HT1080 (cell line): ENCODE data around the gene HDAC9. TPM values are rescaled to one million over a fixed set of nuclear protein-coding genes. Genes with fewer than 3 reads are reported as not detected.
A peak's percentile ranks its signal among the peaks of the same experiment; 100 is the strongest.

Source experiments
- DNase-seq: peaks from one replicate; pipeline ENCODE4 v3.0.0-alpha.2; 2015; ENCODE audit warnings: low read depth
- polyA plus RNA-seq, 2 experiments: library from polyadenylated mRNA; depleted of rRNA; stranded (reverse); fragments of >200 nt; gene quantifications; 2 replicates each; pipeline ENCODE4 v1.2.3, GENCODE V29; 2015
- total RNA-seq: library from RNA; depleted of rRNA; stranded (reverse); fragments of >200 nt; shearing (Covaris generic); gene quantifications from 2 replicates; pipeline ENCODE4 v1.2.3, GENCODE V29; 2014; rRNA removed

The HDAC9 gene
- 9.6 and 16.1 TPM in 2 replicates for total RNA-seq
- 8.0 and 10.3 TPM in 2 replicates for polyA plus RNA-seq (2015; cell fraction: cytosol; rRNA removed)
- 10.7 and 13.7 TPM in 2 replicates for polyA plus RNA-seq (2015; cell fraction: nucleus; rRNA removed)

DNA sequence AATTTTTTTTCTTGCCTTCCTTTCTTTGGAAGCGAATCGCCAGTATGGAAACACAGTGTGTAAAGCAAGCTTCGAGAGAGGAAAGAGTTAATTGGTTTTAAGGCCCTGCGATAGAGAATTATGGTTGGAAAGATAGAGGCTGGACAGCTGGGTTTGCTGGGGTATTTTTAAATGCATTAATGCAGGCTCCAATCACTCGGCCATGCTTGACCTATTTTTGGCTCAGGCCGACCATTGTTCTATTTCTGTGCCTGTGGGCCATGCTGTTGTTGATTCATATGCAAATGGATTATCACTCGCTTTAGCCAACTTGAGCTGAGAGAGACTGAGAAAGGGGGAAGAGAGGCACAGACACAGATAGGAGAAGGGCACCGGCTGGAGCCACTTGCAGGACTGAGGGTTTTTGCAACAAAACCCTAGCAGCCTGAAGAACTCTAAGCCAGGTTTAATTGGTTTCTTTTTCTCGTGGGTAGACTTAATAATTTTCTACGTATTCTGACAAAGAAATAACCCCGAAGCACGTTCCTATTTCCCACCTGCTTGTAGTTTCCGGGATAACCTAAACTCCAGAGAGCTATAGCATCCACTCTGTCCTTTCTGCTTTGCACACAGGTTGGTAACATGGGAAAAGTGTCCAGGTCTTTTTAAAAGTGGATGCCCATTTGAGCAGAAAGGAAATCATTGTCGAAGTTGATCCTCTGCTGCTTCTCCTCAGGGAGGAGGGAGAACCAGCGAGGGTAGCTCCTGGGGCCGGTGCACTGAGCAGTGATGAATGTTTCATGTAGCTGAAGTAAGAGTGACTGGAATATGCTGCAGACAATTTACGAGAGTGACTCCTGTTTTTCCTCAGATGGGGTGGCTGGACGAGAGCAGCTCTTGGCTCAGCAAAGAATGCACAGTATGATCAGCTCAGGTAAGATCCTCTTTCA is at the start of gene HDAC9:
HDAC9 (plus strand) TSS at position 338 of the 929 bp plus-strand sequence; CDS start at position 892, 554 bp downstream.
- peak; percentile 20 for DNase-seq

DNA sequence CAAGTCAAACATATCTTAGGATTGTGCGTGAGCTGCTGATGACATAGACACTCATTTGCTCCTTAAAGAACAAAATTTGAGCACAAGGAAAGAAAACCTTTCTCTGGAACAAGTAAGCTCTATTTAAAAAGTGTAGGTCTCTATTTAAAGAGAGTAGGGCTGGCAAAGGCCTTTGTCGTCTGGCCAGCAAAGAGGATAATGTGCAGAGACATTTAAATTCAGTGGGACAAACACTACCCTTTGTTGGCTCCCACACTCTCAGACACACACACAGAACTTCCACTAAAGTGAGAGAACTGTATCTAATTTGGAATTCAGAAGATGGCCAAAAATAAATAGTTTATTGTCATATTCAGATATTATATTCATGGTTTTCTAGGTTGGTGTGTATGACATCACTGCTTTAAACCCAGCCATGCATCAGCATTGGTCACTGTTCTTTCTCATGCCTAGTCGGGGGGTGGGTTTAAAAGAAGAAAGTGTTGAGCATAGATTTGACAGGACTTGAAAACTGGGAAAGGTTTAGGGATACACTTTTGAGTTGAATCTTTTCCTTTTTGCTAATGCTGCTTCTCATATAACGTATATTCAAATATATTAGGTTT is 49.5 kb upstream of the HDAC9 start:
- no peak for DNase-seq

GRCh38 chr7:18450019-18450418 is 45.5 kb upstream of the HDAC9 start:
- no peak for DNase-seq

DNA sequence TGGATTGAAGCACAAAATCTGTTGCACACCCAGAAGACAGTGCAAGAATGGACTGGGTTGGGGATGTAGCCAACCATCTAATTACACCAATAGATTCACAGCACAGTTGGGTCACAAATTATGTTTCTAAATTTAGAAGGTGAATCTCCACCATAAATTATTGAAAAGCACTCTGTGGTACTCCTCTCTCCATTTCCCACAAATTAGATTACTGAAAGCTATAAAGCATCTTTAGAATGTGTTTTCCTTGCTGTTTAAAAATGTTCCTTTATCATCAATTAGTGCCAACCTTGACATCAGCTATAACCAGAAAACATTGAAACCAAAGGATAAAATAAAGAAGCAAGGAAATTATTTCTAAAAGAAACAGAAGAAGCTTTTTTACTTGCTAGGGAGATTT is 39.9 kb upstream of the HDAC9 start:
- no peak for DNase-seq

- DNase-seq, result no peak
These were observed 37.7 kb upstream of the HDAC9 start for GRCh38 chr7:18457832-18458231.

DNA sequence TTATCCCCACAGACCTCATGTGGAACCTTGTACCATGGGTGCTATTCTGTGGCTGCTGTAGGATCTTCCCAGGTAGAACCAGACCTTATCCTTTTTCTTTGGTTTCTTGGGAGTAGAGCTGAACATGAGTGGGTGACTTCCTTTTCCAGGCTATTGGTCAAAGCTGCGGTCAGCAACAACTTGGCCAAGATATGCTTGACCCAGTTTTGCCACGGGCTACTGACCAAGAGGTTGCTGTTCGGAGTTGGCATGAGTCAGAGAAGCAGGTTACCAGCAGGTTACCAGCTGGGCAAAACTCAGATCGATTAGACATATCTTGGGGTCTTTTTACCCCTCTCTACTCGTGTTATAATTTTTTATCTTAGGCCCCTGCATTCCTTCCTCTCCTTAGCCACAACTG is 36.7 kb upstream of the HDAC9 start:
- peak; percentile 23 for DNase-seq

GRCh38 chr7:18459484-18460245 is 35.9 kb upstream of the HDAC9 start:
- DNase-seq, result no peak

DNA sequence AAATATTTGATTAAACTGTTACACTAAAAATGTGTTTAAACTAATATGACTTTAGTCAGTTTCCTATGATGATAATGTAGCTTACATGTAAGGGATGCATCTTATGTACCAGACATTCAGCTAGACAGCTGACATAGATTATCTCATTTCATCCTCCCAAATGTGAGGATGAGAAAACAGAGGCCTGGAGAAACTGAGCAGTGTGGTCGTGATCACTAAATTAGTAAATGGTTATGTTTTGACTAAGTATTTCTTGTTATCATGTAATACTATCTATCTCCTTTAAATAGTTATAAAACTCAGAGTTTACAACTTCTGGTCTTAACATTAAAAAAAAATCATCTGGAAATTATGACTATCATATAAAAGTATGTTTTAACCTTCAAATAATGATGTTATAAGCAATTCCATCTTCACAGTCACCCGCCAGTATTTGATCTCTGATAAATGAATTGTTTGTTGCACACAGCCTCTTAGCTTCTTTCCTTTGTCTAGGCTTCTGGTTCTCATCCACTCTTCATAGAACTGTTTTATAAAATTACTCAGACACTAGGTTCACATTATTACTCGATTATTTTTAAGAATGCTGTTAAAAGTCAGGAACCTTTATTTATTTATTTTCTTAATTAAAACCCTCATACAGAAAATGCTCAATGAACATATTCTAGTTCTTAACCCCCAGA is 33.6 kb upstream of the HDAC9 start:
- DNase-seq, result no peak

GRCh38 chr7:18464830-18465229 is 30.7 kb upstream of the HDAC9 start:
- DNase-seq, result no peak

GRCh38 chr7:18467011-18467410 is 28.5 kb upstream of the HDAC9 start:
- DNase-seq, result no peak

GRCh38 chr7:18468795-18469194 is 26.8 kb upstream of the HDAC9 start:
- DNase-seq, result no peak

- DNase-seq, result no peak
These were observed 26.2 kb upstream of the HDAC9 start for GRCh38 chr7:18469316-18469715.

DNA sequence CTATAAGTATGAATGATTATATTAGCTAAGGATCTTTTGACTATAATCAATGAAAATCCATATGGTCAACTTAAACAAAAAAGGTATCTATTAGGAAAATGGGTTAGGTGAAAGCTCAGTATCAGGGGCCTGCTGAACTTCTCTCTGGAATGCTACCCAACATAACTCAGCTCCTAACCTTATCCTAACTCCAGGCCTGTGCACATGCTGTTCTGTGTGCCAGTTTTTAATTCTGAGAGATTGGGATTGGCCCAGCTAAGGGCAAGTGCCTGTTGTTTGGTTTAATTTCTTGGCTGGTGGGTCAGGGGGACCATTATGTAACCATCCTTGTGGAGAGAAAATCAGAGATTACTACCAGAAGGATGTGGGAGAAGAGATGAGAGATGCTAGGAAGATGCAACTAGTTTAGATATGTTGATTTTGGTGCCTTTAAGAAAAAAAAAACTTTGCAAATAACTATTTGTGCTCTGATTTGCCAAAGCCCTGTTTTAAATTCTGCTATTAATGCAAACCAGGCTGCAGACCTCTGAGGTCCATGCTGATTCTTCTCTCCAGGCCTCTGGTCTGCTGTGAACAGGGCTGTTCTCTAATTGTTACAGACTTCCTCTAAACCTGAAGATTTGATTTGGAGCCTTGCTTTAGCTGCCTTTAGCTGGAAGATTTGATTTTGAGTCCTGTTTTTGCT is 23.9 kb upstream of the HDAC9 start:
- no peak for DNase-seq

DNA sequence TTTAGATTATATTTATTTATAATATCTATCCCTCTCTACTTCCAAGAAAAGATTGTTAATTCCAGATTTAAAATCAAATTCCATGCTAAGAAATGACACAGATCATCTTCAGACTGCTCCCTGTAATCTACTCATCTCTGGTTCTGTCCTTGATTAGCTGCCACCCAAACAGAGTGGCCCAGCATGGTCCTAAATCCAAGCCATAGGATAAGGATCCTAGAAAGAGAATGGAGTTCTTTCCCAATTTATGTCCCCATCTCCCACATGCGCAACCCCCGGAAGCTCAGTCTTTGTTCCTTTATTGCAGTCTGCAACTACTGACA is 23.4 kb upstream of the HDAC9 start:
- no peak for DNase-seq

- no peak for DNase-seq
These were observed 22.4 kb upstream of the HDAC9 start for GRCh38 chr7:18473119-18473518.

DNA sequence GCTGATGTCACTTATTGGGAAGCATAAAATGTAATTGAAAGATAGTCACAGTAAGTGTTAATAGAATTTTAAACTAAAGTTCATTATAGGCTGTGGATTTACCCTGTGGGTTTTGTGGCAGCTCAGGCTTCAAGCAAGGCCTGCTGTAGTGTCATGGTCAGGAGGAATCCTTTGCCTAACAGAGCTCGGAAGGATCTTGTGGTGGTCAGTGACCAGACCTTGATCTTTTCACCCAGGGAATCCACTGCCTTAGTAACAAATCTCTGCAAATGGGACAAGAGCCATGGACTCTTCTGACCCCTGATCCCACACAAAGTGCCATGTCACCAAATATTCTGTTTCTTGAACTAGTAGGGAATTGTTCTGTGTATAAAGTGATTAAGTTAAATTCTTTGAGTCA is 20.6 kb upstream of the HDAC9 start:
- no peak for DNase-seq

DNA sequence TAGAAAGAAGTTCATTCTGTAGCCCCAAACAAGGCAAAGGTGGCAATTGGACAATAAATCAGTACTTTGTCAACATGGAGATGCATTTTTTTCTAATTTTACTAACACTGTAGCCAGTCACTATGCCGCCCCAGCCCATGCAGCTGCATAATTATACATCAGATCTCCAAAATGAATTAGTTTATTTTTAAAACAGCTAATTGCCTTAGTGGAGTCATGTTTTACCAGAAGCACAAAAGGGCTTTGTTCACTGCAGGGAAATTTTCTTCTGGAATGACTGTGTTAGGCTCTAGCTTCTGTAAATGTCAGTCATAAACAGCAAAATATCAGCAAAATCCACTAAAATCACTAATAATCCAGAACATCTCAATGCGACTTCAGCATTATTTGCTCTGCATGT is 20.1 kb upstream of the HDAC9 start:
- no peak for DNase-seq

GRCh38 chr7:18481776-18482175 is 13.8 kb upstream of the HDAC9 start:
- no peak for DNase-seq

- DNase-seq, result no peak
These were observed 7.5 kb upstream of the HDAC9 start for GRCh38 chr7:18488049-18488448.

DNA sequence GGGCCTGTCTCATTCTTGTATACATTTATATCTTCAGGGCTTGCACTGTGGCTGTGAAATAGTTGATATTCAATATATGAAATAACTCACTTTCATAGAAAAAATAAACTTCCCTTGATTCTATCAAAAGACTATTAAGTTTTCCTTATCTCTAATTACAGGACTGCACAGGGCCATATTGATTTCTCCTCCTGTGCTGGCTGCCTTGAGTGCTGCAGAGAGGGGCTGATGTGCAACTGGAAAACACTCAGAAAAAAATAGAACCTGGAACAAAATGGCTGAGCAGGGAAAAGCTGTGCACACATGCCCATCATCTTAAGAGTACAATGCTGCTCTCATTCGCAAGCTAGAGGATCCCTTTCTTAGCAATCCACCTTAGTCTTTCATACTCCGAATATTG is 5.9 kb upstream of the HDAC9 start:
- no peak for DNase-seq

DNA sequence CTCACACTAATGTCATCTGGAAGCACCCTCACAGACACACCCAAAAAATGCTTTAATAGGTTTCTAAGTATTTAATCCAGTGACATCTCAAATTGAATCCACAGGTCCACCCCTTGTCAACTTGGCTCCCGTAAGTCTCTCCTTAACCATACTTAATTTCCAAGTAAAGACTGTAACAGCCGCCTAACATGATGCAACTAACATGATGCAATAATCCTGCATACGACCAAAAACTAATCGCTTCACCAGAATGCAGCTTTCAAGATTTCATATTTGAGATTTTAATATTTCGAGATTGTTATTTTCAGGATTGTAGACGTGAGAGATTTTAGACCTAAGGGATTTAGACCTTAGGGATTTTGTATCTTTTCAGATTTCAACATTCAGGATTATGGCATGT is 3.7 kb upstream of the HDAC9 start:
- no peak for DNase-seq
